ENCODE data around the gene NR2E3. TPM values are rescaled to one million over a fixed set of nuclear protein-coding genes. Genes with fewer than 3 reads are reported as not detected.
A peak's percentile ranks its signal among the peaks of the same experiment; 100 is the strongest.

The NR2E3 gene
- total RNA-seq, 1 experiment from 2014 or later = 0.77 TPM

DNA sequence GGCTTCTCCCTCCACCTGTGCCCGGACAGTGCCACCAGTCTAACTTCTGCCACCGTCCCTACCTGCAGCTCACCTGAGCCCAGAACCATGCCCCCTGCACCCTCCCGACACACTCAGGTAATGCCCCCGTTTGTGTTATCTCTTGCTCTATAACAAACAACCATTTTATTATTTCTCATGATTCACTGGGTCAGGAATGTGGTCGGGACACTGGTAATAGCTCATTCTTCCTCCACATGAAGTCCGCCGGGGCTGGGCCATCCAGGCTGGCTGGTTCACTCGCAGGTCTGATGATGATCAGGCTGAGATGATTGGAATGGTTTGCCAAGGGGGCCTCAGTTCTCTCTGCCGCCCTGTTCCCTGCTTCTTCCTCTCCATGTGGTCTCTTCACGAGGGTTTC is 20.3 kb upstream of the NR2E3 start:
- DNase-seq (peak; percentile 88), ATAC-seq (peak; percentile 67)
- no peak overlapping the region for H2AFZ ChIP-seq (ENCODE audit: low read length)
- no peaks in the 10 kb centered on the region for H4K20me1 ChIP-seq (ENCODE audit: low read length)
- peak overlapping the region; percentile 68 for H3K9ac ChIP-seq (ENCODE audit: low read length)
- ChIA-PET CTCF (interaction anchor here (0.6 to 1.7 kb wide), 4 partner anchors 11 to 37 kb away, joined by 3 to 10 read pairs (median 4); no protein-coding TSS in a partner anchor), POLR2A (ENCODE audit: unreplicated experiment) (interaction anchor here (0.6 to 1.0 kb wide), 4 partner anchors 10 to 938 kb away, joined by 3 to 13 read pairs (median 4); no protein-coding TSS in a partner anchor)
- TF ChIP-seq EZH2 (IDR thresholded peaks at IDR 0.05; ENCODE audit: low read length, unreplicated experiment) (no peak), EZH2phosphoT487 (IDR thresholded peaks at IDR 0.05; ENCODE audit: borderline replicate concordance, low read length) (no peak)
- TF ChIP-seq, protein P1, sequence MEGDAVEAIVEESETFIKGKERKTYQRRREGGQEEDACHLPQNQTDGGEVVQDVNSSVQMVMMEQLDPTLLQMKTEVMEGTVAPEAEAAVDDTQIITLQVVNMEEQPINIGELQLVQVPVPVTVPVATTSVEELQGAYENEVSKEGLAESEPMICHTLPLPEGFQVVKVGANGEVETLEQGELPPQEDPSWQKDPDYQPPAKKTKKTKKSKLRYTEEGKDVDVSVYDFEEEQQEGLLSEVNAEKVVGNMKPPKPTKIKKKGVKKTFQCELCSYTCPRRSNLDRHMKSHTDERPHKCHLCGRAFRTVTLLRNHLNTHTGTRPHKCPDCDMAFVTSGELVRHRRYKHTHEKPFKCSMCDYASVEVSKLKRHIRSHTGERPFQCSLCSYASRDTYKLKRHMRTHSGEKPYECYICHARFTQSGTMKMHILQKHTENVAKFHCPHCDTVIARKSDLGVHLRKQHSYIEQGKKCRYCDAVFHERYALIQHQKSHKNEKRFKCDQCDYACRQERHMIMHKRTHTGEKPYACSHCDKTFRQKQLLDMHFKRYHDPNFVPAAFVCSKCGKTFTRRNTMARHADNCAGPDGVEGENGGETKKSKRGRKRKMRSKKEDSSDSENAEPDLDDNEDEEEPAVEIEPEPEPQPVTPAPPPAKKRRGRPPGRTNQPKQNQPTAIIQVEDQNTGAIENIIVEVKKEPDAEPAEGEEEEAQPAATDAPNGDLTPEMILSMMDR (conservative IDR thresholded peaks at IDR 0.05; ENCODE audit: low read depth, low read length) = no peak
- H3K4me3 ChIP-seq (ENCODE audit: low read length) = peak overlapping the region; percentile 12; the same call in 1 of the 2 replicates
- H3K9me2 ChIP-seq (replicated peaks; ENCODE audit: low read length) = no peaks in the 10 kb centered on the region
- BruUV-seq (replicated peaks) = no TSS peak
- peaks cover 4% of the 10 kb centered on the region for H3F3A ChIP-seq (ENCODE audit: low read length, unreplicated experiment)
- no peaks in the 10 kb centered on the region for H3K79me2 ChIP-seq (ENCODE audit: low read length)
- peak overlapping the region; percentile 96 for H3K27ac ChIP-seq (ENCODE audit: low read length)
- no peaks in the 10 kb centered on the region for H3K9me3 ChIP-seq (ENCODE audit: low read length)
- intact Hi-C loops (cut with micrococcal nuclease) = loop anchor here (2.0 kb wide), 1 partner anchor 43 kb away; no protein-coding TSS in a partner anchor
- H3K27me3 ChIP-seq (ENCODE audit: low read length) = no peaks in the 10 kb centered on the region
- no peaks in the 10 kb centered on the region for H3K36me3 ChIP-seq (ENCODE audit: low read depth, low read length)
- H3K4me2 ChIP-seq (ENCODE audit: low read length) = peak overlapping the region; percentile 63
- H3K4me1 ChIP-seq (ENCODE audit: insufficient read depth, low read length) = peaks cover 41% of the 10 kb centered on the region

DNA sequence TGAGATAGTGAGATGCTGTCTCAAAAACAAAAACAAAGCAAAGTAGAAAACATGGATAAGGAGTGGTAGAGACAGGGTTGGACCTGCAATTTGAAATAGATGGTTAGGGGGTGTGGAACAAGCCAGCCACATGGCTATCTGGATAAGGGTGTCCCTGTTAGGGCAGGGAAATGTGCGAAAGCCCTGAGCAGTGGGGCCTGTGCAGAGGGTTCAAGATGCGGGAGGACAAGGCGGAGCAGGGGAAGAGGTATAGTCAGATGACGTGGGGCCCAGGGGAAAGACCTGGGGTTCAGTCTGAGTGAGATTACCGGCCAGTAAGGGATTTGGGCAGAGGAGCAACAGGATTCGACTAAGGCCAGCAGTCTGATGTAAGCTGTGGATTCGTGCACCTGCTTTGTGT is 18.4 kb upstream of the NR2E3 start:
- Histone ChIP-seq H3K4me3 (ENCODE audit: low read length) (no peak overlapping the region), H3K27me3 (ENCODE audit: low read length) (no peaks in the 10 kb centered on the region), H3K79me2 (ENCODE audit: low read length) (no peaks in the 10 kb centered on the region), H3K27ac (ENCODE audit: low read length) (peak overlapping the region; percentile 96), H3K9me2 (replicated peaks; ENCODE audit: low read length) (no peaks in the 10 kb centered on the region), H4K20me1 (ENCODE audit: low read length) (no peaks in the 10 kb centered on the region), H3K4me1 (ENCODE audit: insufficient read depth, low read length) (peaks cover 41% of the 10 kb centered on the region), H3F3A (ENCODE audit: low read length, unreplicated experiment) (peaks cover 4% of the 10 kb centered on the region), H3K9me3 (ENCODE audit: low read length) (no peaks in the 10 kb centered on the region), H3K36me3 (ENCODE audit: low read depth, low read length) (no peaks in the 10 kb centered on the region), H3K9ac (ENCODE audit: low read length) (peak overlapping the region; percentile 48), H2AFZ (ENCODE audit: low read length) (no peak overlapping the region), H3K4me2 (ENCODE audit: low read length) (peak overlapping the region; percentile 42)
- intact Hi-C loops (cut with micrococcal nuclease) = loop anchor here (2.0 kb wide), 1 partner anchor 45 kb away; no protein-coding TSS in a partner anchor
- TF ChIP-seq, protein P1 (conservative IDR thresholded peaks at IDR 0.05; ENCODE audit: low read depth, low read length) = no peak
- TF ChIP-seq EZH2phosphoT487 (IDR thresholded peaks at IDR 0.05; ENCODE audit: borderline replicate concordance, low read length) (no peak), EZH2 (IDR thresholded peaks at IDR 0.05; ENCODE audit: low read length, unreplicated experiment) (no peak)
- no peak for DNase-seq
- ATAC-seq = no peak
- ChIA-PET POLR2A (ENCODE audit: unreplicated experiment) (no interaction called here), CTCF (no interaction called here)
- no TSS peak for BruUV-seq (replicated peaks)

DNA sequence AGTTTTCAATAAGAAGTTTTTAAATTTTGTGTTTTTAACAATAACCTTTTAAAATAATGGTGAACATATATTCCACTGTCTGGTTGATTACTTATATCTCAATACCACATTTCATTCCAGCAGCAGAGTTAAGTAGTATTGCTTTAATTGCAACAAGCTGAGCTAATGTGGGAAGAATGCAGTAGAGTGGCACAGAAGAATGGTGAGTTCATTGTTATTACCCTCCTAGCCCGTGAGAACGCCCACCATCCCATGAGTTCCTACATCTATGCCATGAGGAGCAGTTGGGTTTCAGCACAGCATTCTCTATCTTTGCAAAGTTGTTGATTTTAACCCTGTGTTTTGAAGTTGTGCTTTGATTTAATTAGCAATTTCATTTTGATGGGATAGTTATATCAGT is 17.8 kb upstream of the NR2E3 start:
- Histone ChIP-seq H2AFZ (ENCODE audit: low read length) (no peak overlapping the region), H3K79me2 (ENCODE audit: low read length) (no peaks in the 10 kb centered on the region), H3K36me3 (ENCODE audit: low read depth, low read length) (no peaks in the 10 kb centered on the region), H3K27ac (ENCODE audit: low read length) (peak overlapping the region; percentile 96), H3K9ac (ENCODE audit: low read length) (0 out of 2 replicates have a peak overlapping the region, but pooled peaks have one; percentile 48), H3F3A (ENCODE audit: low read length, unreplicated experiment) (peaks cover 4% of the 10 kb centered on the region), H3K9me3 (ENCODE audit: low read length) (no peaks in the 10 kb centered on the region), H4K20me1 (ENCODE audit: low read length) (no peaks in the 10 kb centered on the region), H3K4me1 (ENCODE audit: insufficient read depth, low read length) (peaks cover 41% of the 10 kb centered on the region), H3K27me3 (ENCODE audit: low read length) (no peaks in the 10 kb centered on the region), H3K4me2 (ENCODE audit: low read length) (peak overlapping the region; percentile 42), H3K9me2 (replicated peaks; ENCODE audit: low read length) (no peaks in the 10 kb centered on the region), H3K4me3 (ENCODE audit: low read length) (no peak overlapping the region)
- intact Hi-C loops (cut with micrococcal nuclease) = no loop called here
- peak; percentile 70 for DNase-seq
- no peak for ATAC-seq
- POLR2A ChIA-PET (ENCODE audit: unreplicated experiment) = no interaction called here
- TF ChIP-seq EZH2phosphoT487 (IDR thresholded peaks at IDR 0.05; ENCODE audit: borderline replicate concordance, low read length) (no peak), EZH2 (IDR thresholded peaks at IDR 0.05; ENCODE audit: low read length, unreplicated experiment) (no peak)
- TF ChIP-seq, protein P1 (conservative IDR thresholded peaks at IDR 0.05; ENCODE audit: low read depth, low read length) = no peak
- CTCF ChIA-PET = no interaction called here
- no TSS peak for BruUV-seq (replicated peaks)
